GM12864 (cell line): ENCODE measurements around the gene ERVK3-1.
A peak's percentile ranks its signal among the peaks of the same experiment; 100 is the strongest.
"Not testable (repeated sequence)": the region's sequence is repeated elsewhere in the genome, so short reads cannot be mapped to it uniquely, and the experiment has no call there.

Experiments
- DNase-seq: peaks from one replicate; pipeline ENCODE4 v3.0.0-alpha.2; 2011; ENCODE audit warnings: low read depth
- H3K4me3 ChIP-seq: 2 replicates; pipeline ENCODE4 v1.5.1; 2011; ENCODE audit warnings: mild to moderate bottlenecking, low read depth, low read length, control low read depth
- TF ChIP-seq, protein P1 (sequence below): IDR thresholded peaks from 2 replicates; pipeline ENCODE4 v1.5.1; 2011; ENCODE audit warnings: low read depth, mild to moderate bottlenecking, moderate library complexity, low read length, control low read depth, inconsistent platforms; ENCODE audit errors: missing control alignments

The ERVK3-1 gene, protein sequence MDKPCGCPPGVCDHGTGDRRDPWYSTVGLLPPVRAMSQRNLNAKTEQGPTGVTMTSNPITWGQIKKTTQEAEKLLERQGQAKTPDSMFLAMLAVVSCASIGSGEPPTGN

DNA sequence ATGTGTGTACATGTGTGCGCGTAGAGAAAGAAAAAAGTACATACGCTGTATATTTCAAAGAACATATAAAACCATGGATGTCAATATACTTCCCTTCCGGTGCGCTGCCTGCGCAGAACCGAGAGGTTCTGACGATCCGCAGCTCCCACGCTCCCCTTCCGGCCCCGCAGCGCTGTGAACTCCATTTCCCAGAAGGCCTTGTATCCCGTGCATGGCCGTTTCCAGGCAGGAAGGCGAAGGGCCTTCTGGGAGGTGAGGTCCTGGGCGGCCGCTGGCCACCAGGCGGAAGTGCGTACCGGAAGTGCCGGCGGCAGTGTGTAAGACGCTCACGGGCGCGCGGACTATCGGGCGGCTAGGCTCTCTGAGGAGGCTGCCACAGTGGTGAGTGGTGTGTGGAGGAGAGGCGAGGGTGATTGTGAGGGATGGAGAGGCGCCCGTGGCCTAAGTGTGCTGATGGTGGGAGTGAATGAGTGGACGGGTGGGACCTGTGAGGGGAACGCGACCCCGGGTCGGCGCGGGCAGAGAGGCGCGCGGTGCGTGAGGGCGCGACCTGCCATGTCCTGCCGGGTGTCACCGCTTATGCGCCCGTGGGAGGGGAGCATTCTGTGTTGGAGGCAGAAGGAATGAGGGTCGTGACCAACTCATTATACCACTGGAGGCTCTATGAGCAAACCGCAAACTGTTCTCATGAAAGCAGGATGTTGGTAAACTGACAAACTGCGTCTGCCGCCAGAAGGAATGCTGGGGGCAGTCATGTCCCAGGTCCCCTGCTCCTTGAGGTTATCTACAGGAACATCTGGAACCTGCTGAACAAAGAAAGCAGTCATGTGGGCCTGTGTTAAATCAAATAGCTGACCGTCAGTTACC is at the start of gene ERVK3-1:
ERVK3-1 (plus strand) TSS at position 313 of the 867 bp plus-strand sequence. CDS start 6,792 bp downstream, outside the sequence.
- peak; percentile 96 for DNase-seq
- H3K4me3 ChIP-seq: peak within 1 kb of the TSS; percentile 65
- TF ChIP-seq, protein P1, sequence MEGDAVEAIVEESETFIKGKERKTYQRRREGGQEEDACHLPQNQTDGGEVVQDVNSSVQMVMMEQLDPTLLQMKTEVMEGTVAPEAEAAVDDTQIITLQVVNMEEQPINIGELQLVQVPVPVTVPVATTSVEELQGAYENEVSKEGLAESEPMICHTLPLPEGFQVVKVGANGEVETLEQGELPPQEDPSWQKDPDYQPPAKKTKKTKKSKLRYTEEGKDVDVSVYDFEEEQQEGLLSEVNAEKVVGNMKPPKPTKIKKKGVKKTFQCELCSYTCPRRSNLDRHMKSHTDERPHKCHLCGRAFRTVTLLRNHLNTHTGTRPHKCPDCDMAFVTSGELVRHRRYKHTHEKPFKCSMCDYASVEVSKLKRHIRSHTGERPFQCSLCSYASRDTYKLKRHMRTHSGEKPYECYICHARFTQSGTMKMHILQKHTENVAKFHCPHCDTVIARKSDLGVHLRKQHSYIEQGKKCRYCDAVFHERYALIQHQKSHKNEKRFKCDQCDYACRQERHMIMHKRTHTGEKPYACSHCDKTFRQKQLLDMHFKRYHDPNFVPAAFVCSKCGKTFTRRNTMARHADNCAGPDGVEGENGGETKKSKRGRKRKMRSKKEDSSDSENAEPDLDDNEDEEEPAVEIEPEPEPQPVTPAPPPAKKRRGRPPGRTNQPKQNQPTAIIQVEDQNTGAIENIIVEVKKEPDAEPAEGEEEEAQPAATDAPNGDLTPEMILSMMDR: no peak

DNA sequence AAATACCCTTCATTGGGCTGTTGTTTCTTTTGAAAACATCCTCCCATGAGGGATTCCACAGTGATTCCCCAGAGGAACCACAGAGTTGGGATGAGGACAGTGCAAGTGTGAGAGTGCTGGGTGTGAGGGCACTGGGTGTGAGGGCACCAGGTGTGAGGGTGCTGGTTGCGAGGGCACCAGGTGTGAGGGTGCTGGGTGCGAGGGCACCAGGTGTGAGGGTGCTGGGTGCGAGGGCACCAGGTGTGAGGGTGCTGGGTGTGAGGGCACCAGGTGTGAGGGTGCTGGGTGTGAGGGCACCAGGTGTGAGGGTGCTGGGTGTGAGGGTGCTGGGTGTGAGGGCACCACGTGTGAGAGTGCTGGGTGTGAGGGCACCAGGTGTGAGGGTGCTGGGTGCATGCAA is 46.9 kb upstream of the ERVK3-1 start:
- DNase-seq, H3K4me3 ChIP-seq: not testable (repeated sequence)

DNA sequence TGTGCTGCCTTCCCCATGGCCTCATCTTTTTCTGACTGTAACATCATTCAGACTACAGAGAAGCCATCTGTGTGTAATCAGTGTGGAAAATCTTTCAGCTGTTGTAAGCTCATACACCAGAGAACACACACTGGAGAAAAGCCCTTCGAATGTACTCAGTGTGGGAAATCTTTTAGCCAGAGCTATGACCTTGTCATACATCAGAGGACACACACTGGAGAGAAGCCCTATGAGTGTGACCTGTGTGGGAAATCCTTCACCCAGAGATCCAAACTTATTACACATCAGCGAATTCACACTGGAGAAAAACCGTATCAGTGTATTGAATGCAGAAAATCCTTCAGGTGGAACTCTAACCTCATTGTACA is 43.6 kb upstream of the ERVK3-1 start:
- DNase-seq: no peak
- TF ChIP-seq, protein P1: no peak
- H3K4me3 ChIP-seq: no peak overlapping the region

DNA sequence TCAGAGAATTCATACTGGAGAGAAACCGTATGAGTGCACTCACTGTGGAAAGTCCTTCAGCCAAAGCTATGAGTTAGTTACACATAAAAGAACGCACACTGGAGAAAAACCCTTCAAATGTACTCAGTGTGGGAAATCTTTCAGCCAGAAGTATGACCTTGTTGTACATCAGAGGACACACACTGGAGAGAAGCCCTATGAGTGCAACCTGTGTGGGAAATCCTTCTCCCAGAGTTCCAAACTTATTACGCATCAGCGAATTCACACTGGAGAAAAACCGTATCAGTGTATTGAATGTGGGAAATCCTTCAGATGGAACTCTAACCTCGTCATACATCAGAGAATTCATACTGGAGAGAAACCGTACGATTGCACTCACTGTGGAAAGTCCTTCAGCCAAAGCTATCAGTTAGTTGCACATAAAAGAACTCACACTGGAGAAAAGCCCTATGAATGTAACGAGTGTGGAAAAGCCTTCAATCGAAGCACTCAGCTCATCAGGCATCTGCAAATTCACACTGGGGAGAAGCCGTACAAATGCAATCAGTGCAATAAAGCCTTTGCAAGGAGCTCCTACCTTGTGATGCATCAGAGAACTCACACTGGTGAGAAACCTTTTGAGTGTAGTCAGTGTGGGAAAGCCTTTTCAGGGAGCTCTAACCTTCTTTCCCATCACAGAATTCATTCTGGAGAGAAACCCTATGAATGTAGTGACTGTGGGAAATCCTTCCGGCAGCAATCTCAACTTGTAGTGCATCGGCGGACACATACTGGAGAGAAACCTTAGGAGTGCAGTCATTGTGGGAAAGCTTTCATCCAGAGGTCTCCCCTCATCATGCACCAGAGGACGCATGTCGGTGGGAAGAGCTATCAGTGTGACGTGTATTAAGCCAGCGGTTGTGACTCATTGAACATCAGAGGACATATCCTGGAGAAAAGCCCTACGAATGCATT is 42.9 kb upstream of the ERVK3-1 start:
- H3K4me3 ChIP-seq: no peak overlapping the region
- DNase-seq: no peak
- TF ChIP-seq, protein P1: no peak

DNA sequence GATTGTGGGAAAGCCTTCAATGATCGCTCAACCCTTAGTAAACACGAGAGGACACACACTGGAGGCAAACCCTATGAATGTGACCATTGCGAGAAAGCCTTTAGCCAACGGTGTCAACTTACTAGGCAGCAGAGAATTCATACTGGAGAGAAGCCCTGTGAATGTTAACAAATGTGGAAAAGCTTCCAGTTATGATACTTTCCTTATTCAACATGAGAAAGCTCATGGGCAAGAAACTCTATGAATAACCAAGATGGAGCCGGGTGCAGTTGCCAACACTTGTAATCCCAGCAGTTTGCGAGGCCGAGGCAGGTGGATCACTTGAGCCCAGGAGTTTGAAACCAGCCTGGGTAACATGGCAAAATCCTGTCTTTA is 42.3 kb upstream of the ERVK3-1 start:
- H3K4me3 ChIP-seq: no peak overlapping the region
- no peak for DNase-seq
- TF ChIP-seq, protein P1: no peak

DNA sequence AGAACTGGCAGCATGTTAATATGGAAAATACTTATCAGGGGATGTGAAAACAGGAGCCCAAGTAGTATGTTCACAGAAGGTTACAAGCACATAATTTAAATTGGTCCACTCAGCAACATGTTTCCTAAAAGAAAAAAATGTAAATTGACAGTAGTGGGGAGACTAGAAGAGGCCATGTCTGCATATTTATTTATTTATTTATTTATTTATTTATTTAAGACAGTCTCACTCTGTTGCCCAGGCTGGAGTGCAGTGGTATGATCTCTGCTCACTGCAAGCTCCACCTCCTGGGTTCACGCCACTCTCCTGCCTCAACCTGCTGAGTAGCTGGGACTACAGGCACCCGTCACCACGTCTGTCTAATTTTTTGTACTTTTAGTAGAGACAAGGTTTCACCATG is 40.1 kb upstream of the ERVK3-1 start:
- no peak overlapping the region for H3K4me3 ChIP-seq
- TF ChIP-seq, protein P1: no peak
- no peak for DNase-seq

DNA sequence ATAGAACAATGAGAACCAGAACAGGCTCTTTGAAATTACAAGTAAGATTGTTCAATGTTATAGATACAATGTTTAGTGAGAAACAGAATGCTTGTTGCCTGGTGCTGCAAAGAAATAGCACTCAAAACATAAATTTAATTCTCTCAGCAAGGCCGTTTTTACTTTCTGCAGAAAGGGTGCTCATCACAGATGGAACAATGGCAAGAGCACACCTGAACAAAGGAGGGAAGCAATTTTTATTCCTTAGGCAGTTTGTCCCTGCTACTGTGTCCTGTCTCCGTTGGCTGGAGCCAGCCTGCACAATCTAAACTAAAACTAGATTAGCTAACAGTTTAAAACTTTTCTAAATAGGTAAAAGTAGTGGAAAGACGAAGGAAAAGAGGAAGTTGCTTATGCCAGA is 36.8 kb upstream of the ERVK3-1 start:
- DNase-seq: no peak
- TF ChIP-seq, protein P1: no peak
- no peak overlapping the region for H3K4me3 ChIP-seq
